Ovary (tissue), 3 donors: ENCODE measurements around the gene ACOT7.

Experiments
- CTCF ChIP-seq, 3 donors: fragments of 450-650 bp in 2 of 3; fragments of 200-600 bp in 1 of 3; IDR thresholded peaks; one replicate each; pipeline versions ENCODE4 v1.5.1 to v1.8.0; 2016 to 2022; ENCODE audit warnings: antibody characterized with exemption in 3 of 3, mild to moderate bottlenecking in 1 of 3
- EP300 ChIP-seq: sonication (generic); formaldehyde crosslinking; IDR thresholded peaks from one replicate; pipeline ENCODE4 v1.6.1; 2017; ENCODE audit warnings: antibody characterized with exemption
- POLR2A ChIP-seq: fragments of 450-650 bp; IDR thresholded peaks from one replicate; pipeline ENCODE4 v1.6.1; 2017; ENCODE audit warnings: antibody characterized with exemption, mild to moderate bottlenecking, moderate library complexity
- donor health status: DM: no; HTN: no; CAD: no.

GRCh38 chr1:6274102-6274501 is 119.5 kb downstream of the ACOT7 start:
- no peak for TF ChIP-seq POLR2A
- no peak for TF ChIP-seq CTCF (IDR thresholded peaks at IDR 0.05)
- no peak for TF ChIP-seq EP300
